C4-2B (cell line): ENCODE results near the gene SLC25A21.

Experiments used
- H3K27ac ChIP-seq: fragments of 450-650 bp; 2 replicates; pipeline ENCODE4 v1.5.1; 2017
- ZFX ChIP-seq: fragments of 450-650 bp; IDR thresholded peaks from 2 replicates; pipeline ENCODE4 v1.6.1; 2017
- TF ChIP-seq, protein P1 (sequence below): fragments of 450-650 bp; conservative IDR thresholded peaks from 2 replicates; pipeline ENCODE4 v1.5.1; 2017; ENCODE audit warnings: mild to moderate bottlenecking

SLC25A21 gene

DNA sequence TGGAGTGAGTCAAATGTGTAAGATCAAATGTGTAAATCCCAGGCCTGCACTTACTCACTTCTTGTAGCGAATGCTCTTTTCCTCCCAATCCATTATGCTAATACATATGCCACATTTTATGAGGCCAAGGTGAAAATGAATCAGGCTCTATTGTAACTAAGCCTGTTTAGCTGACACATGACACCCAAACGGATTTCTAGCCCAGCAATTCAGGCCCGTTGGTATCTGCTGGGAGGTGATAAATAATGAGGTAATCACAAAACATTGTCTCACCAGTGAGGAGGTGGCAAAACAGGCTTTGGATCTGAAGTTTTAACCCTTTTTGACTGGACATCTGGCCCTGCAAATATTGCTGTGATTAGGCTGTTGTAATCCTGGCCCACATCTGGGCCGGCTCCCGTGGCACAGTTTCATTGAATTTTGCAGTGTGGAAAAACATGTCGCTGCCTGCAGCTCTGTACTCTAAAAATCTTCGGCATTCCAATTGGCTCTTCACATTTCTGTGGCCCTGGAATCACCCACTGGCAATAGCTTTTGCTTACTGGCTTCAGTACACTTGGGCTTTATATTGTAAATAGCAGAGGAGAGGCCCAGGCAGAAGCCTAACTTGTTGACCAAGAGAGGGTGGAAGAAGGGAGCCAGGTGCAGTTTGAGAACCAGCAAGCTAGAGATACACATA is 404.7 kb downstream of the SLC25A21 start:
- TF ChIP-seq, protein P1, sequence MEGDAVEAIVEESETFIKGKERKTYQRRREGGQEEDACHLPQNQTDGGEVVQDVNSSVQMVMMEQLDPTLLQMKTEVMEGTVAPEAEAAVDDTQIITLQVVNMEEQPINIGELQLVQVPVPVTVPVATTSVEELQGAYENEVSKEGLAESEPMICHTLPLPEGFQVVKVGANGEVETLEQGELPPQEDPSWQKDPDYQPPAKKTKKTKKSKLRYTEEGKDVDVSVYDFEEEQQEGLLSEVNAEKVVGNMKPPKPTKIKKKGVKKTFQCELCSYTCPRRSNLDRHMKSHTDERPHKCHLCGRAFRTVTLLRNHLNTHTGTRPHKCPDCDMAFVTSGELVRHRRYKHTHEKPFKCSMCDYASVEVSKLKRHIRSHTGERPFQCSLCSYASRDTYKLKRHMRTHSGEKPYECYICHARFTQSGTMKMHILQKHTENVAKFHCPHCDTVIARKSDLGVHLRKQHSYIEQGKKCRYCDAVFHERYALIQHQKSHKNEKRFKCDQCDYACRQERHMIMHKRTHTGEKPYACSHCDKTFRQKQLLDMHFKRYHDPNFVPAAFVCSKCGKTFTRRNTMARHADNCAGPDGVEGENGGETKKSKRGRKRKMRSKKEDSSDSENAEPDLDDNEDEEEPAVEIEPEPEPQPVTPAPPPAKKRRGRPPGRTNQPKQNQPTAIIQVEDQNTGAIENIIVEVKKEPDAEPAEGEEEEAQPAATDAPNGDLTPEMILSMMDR = no peak
- no peak for TF ChIP-seq ZFX
- no peak overlapping the region for H3K27ac ChIP-seq

DNA sequence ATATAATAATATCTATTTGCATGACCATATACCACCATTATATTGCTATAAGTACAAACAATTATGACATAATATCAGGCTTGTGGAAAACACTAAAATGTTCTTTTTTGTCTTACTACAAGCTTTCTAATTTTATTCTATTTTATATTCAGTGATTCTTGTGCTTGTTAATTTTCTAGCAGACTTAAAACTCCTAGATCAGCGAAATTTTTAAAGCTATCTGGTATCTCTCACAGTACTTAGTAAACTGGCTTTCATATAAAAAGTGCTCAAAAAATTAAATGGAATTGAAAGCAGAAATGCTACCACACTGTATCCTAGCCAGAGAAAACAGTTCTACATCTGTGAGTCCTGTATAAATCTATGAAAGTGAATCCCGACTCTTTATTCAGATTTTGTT is 405.4 kb downstream of the SLC25A21 start:
- no peak overlapping the region for H3K27ac ChIP-seq
- no peak for TF ChIP-seq ZFX
- TF ChIP-seq, protein P1 = no peak

DNA sequence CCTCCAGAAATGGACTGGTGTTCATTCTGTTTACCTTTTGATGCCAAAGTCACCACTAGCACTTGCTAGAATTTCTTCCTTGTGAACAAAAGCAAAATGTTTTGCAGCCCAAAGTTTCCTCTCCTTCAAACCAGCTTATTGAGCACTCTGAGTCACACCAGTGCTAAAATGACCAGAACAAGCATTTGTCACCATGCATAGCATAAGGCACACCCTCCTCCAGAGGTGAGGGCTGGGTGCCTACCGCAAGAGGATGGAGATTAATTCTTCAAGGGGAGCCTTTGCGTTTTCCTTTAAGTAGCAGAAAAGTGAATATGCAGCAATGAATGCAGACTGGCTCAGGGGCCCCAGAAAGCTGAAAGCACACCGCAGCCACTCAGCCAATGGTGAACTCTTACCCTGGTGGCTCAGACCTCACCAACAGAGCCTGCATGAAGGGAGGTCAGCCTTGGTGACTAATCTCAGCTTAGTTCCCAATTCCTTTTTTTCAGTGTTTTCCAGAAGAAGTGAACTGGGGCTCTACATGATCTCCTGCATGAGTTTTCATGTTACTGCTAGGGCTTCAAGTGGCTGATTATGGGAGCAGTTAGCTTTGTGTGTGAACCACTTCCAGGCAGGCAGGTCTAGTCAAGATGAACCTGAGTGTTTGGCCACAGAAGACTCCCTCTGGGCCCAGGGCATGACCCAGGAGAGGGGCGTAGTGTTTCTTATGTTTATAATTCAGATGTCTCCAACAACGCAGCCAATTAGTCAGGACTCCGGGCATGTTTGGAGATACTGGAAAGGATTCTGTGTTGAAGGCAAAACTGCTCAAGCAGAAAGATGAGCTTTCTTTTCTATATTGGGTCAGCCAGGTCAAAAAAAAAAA is 414.4 kb downstream of the SLC25A21 start:
- TF ChIP-seq, protein P1 = no peak
- TF ChIP-seq ZFX = no peak

DNA sequence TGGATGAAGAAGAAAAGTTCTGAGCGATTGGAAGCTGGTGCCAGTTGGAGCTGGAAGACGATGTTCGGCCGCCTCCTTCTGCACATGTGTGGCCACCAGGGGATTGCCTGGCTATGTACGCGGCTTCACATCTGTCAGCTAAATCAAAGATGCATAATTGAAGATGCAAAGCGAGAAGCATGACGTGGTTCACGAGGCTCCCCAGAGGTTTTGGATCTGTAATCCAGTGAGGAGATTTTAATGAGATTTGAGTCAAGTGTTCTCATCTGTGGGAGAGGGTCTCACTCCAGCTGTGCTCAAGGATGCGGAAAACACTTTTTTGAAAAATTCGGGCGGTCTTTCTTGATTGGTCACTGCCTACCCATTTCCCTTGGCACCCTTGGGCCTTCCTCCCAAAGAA is 416.2 kb downstream of the SLC25A21 start:
- TF ChIP-seq ZFX = no peak
- TF ChIP-seq, protein P1 = no peak
- H3K27ac ChIP-seq = no peak overlapping the region

More for the DNA sequence above, 414.4 kb downstream of the SLC25A21 start:
- H3K27ac ChIP-seq = no peak overlapping the region

DNA sequence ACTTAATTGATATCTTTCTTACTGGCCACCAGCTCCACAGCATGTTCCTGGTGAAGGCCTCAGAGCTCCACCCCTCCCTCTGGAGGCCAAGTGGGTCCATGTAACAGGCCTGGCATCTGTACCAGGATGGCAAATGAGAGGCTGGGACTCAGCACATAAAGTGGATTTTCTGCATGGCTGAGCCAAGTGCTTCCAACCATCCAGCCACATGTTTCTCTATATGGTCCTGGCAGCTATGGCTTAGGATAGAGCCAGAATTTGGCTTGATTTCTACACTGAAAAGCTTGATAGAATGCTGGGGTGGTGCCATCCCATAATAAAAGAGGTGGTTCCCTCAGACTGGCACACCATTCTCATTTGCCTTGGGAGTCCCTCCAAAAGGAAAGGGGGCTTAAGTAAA is 416.6 kb downstream of the SLC25A21 start:
- no peak for TF ChIP-seq ZFX
- TF ChIP-seq, protein P1 = no peak
- H3K27ac ChIP-seq = no peak overlapping the region

DNA sequence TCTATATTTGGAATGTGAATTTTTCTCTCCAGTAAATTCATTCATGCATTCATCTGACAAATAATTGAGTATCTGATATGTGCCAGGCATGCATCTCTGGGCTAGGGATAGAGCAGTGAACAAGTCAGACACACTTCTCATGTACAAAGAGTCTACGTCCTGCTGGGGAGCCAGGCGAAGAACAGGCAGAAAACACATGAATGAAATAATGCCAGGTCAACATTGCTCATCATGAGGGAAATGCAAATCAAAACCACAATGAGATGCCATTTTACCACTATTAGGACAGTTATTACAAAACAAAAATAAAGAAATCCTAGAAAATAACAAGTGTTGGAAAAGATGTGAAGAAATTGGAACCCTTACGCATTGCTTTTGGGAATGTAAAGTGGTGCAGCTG is 420.5 kb downstream of the SLC25A21 start:
- no peak for TF ChIP-seq ZFX
- TF ChIP-seq, protein P1 = no peak

DNA sequence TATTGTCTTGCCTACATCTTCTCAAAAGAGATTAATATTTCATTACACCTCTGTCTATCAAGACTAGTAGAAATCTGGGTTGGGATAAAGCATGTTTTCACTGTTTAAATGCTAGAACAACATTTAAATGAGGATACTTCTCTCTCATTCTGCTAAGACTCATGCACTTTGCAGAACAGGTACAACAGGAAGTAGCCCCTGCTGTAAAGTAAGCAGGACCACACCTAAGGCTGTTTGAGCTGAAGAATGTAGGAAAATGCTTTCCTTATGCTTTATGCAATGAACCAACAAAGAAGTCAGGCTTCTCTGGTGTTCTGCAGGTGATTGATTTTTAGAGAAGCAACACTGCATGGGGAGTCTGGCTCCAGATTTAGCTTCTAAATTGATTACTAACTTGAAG is 421.3 kb downstream of the SLC25A21 start:
- H3K27ac ChIP-seq = no peak overlapping the region
- TF ChIP-seq ZFX = no peak
- TF ChIP-seq, protein P1 = no peak

More for the DNA sequence above, 420.5 kb downstream of the SLC25A21 start:
- H3K27ac ChIP-seq = no peak overlapping the region
